OCI-LY7 (cell line): ENCODE data around the gene STAT2. TPM values are rescaled to one million over a fixed set of nuclear protein-coding genes. Genes with fewer than 3 reads are reported as not detected.
A peak's percentile ranks its signal among the peaks of the same experiment; 100 is the strongest.

Experiments
- BruUV-seq: library from RNA; stranded (reverse); fragments of 400-500 nt; replicated peaks from 2 replicates; lab custom pipeline; 2021; lab: Mats Ljungman, UMichigan
- CTCF ChIA-PET: fragments of 300-600 bp; sonication (Branson Sonifier 250); formaldehyde crosslinking; loops from one replicate; lab custom pipeline; 2022; ENCODE audit warnings: antibody characterized with exemption; ENCODE audit not compliant: unreplicated experiment; lab: Charles Lee
- POLR2A ChIA-PET: fragments of 300-600 bp; sonication (Branson Sonifier 250); formaldehyde crosslinking; loops from one replicate; lab custom pipeline; 2022; ENCODE audit warnings: antibody characterized with exemption; lab: Charles Lee
- DNase-seq: peaks from one replicate; pipeline ENCODE4 v3.0.0-alpha.2; 2015; ENCODE audit warnings: low spot score
- H2AFZ ChIP-seq: fragments of 200-600 bp; sonication (generic), shearing (Covaris generic); 2 replicates; pipeline ENCODE4 v1.6.1; 2014; ENCODE audit warnings: mild to moderate bottlenecking, antibody characterized with exemption, low read length, moderate library complexity
- H3K27ac ChIP-seq: fragments of 200-600 bp; sonication (generic); 2 replicates; pipeline ENCODE4 v1.5.1; 2014; ENCODE audit warnings: mixed run types, low read depth, mild to moderate bottlenecking, moderate library complexity, low read length, inconsistent platforms; ENCODE audit not compliant: poor library complexity, severe bottlenecking
- H3K36me3 ChIP-seq: fragments of 200-600 bp; sonication (generic); 2 replicates; pipeline ENCODE4 v1.6.1; 2014; ENCODE audit warnings: mild to moderate bottlenecking, antibody characterized with exemption, low read length, moderate library complexity, mixed read lengths; ENCODE audit not compliant: insufficient read depth
- H3K4me1 ChIP-seq: fragments of 200-600 bp; sonication (generic); 2 replicates; pipeline ENCODE4 v1.5.1; 2014; ENCODE audit warnings: mild to moderate bottlenecking, low read length; ENCODE audit not compliant: insufficient read depth, poor library complexity, severe bottlenecking
- H3K4me2 ChIP-seq: fragments of 200-600 bp; sonication (generic); 2 replicates; pipeline ENCODE4 v1.6.1; 2014; ENCODE audit warnings: mild to moderate bottlenecking, low read length
- H3K4me3 ChIP-seq: fragments of 200-600 bp; sonication (generic); 2 replicates; pipeline ENCODE4 v1.5.1; 2014; ENCODE audit warnings: mild to moderate bottlenecking, low read depth, low read length; ENCODE audit not compliant: poor library complexity, severe bottlenecking
- H3K79me2 ChIP-seq: fragments of 200-600 bp; sonication (generic); 2 replicates; pipeline ENCODE4 v1.6.1; 2016; ENCODE audit warnings: low read depth, mild to moderate bottlenecking, low read length, moderate library complexity, mixed read lengths; ENCODE audit not compliant: insufficient read depth
- H3K9me2 ChIP-seq: fragments of 200-600 bp; sonication (generic); 2 replicates; pipeline ENCODE4 v1.6.1; 2016; ENCODE audit warnings: mild to moderate bottlenecking, low read length, mixed read lengths; ENCODE audit not compliant: insufficient read depth
- H3K9me3 ChIP-seq: fragments of 200-600 bp; sonication (generic); 2 replicates; pipeline ENCODE4 v1.6.1; 2014; ENCODE audit warnings: mild to moderate bottlenecking, mixed run types, low read length, mixed read lengths
- H4K20me1 ChIP-seq: fragments of 200-600 bp; sonication (generic); 2 replicates; pipeline ENCODE4 v1.6.1; 2014; ENCODE audit warnings: mild to moderate bottlenecking, antibody characterized with exemption, low read length, moderate library complexity, mixed read lengths; ENCODE audit not compliant: insufficient read depth
- CTCF ChIP-seq: fragments of 200-600 bp; sonication (generic); conservative IDR thresholded peaks from 2 replicates; pipeline ENCODE4 v1.5.1; 2014; ENCODE audit warnings: mild to moderate bottlenecking, antibody characterized with exemption, low read length, moderate library complexity, mixed read lengths
- EZH2phosphoT487 ChIP-seq: fragments of 200-600 bp; sonication (generic); IDR thresholded peaks from 2 replicates; pipeline ENCODE4 v1.6.1; 2018; ENCODE audit warnings: low read depth, borderline replicate concordance, mild to moderate bottlenecking, mixed run types, antibody characterized with exemption, low read length, moderate library complexity, mixed read lengths
- intact Hi-C: fragments of 100-400 bp; cut with micrococcal nuclease; formaldehyde crosslinking; loops from one replicate; pipeline ENCODE4 v1.10.0; 2022; ENCODE audit not compliant: unreplicated experiment
- total RNA-seq, 2 experiments: library from RNA; depleted of rRNA in 1 of 2; stranded (reverse); fragments of >200 nt in 1 of 2; shearing (Covaris generic) in 1 of 2; gene quantifications; 2 replicates each; pipeline ENCODE4 v1.2.3, GENCODE V29; 2014 to 2022

STAT2 gene
- total RNA-seq, 2 experiments from 2014 or later = 75.3 to 126 TPM

DNA sequence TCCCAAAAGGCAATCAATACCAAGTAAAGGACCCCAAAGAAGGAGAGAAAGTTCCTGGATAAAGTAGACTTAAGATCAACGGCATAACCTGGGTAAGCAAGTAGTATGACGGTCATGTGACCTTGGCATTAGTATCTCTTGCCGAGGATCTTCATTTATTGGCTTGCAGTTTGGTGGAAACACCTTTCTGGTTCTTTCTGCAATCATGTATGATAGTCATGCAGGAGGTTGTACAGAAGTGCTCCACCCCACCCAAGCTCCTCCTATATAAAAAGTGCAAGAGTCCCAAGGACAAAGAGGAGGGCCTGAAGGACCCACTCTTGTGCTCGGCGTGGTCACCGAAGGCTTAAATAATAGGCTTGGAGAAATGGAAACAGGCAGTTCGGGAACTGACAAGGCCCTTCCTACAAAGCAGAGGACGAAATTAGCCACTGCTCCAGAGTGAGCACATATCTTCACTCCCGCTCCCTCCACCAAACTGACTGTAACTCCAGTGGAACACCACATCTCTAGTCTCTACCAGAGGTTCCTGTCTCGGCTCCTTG is 60.5 kb downstream of the STAT2 start:
- Histone ChIP-seq H2AFZ (no peak overlapping the region), H3K36me3 (peaks cover 56% of the 10 kb centered on the region), H4K20me1 (0 out of 2 replicates have a peak, but pooled peaks cover 11% of the 10 kb centered on the region), H3K4me1 (peaks cover 62% of the 10 kb centered on the region), H3K27ac (peak overlapping the region; percentile 75), H3K9me2 (no peaks in the 10 kb centered on the region), H3K4me2 (peak overlapping the region; percentile 99), H3K9me3 (no peaks in the 10 kb centered on the region), H3K4me3 (peak overlapping the region; percentile 79), H3K79me2 (peaks cover 67% of the 10 kb centered on the region)
- POLR2A ChIA-PET = interaction anchor here (0.6 to 1.8 kb wide), 7 partner anchors 16 to 162 kb away, joined by 3 to 5 read pairs (median 4); partner anchors contain the start of gene RNF41
- intact Hi-C loops = no loop called here
- TSS peak; percentile 69 for BruUV-seq
- CTCF ChIA-PET = interaction anchor here (1.4 kb wide), 1 partner anchor 16 kb away, joined by 12 read pairs; the partner anchor contains the start of gene CNPY2
- TF ChIP-seq EZH2phosphoT487 (no peak), CTCF (no peak)
- DNase-seq = peak; percentile 43

- Histone ChIP-seq H2AFZ (no peak overlapping the region), H3K9me2 (no peaks in the 10 kb centered on the region), H3K4me3 (peak overlapping the region; percentile 79), H3K27ac (peak overlapping the region; percentile 75), H3K9me3 (no peaks in the 10 kb centered on the region), H3K36me3 (peaks cover 56% of the 10 kb centered on the region), H4K20me1 (0 out of 2 replicates have a peak, but pooled peaks cover 11% of the 10 kb centered on the region), H3K4me1 (peaks cover 62% of the 10 kb centered on the region), H3K4me2 (peak overlapping the region; percentile 99), H3K79me2 (peaks cover 73% of the 10 kb centered on the region)
- ChIA-PET POLR2A (interaction anchor here (0.6 to 1.8 kb wide), 10 partner anchors 11 to 452 kb away, joined by 3 to 7 read pairs (median 4); partner anchors contain the start of genes IL23A and RNF41), CTCF (interaction anchor here (1.4 kb wide), 1 partner anchor 17 kb away, joined by 12 read pairs; the partner anchor contains the start of gene CNPY2)
- TF ChIP-seq EZH2phosphoT487 = no peak
- no peak for TF ChIP-seq CTCF
- no TSS peak for BruUV-seq
- DNase-seq = peak; percentile 25
- intact Hi-C loops = no loop called here
Observed at GRCh38 chr12:56298828-56299227, 61.1 kb downstream of the STAT2 start.

DNA sequence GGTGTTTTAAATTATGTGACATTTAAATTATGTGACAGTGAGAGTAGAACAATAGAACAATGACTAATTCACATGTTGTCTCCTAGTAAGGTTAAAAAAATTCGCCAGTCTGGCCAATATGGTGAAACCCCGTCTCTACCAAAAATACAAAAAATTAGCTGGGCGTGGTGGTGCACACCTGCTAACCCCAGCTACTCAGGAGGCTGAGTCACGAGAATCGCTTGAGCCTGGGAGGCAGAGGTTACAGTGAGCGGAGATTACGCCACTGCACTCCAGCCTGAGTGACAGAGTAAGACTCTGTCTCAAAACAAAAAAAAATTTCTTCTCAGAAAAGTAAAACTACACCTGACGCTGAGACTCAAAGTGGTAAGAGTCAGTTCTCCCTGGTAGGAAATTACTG is 62.5 kb downstream of the STAT2 start:
- peaks cover 52% of the 10 kb centered on the region for H3K4me1 ChIP-seq

More for the DNA sequence above, 62.5 kb downstream of the STAT2 start:
- no peaks in the 10 kb centered on the region for H3K9me2 ChIP-seq
- TF ChIP-seq CTCF = no peak
- POLR2A ChIA-PET = interaction anchor here (0.6 to 1.8 kb wide), 4 partner anchors 10 to 164 kb away, joined by 3 to 4 read pairs (median 3); no protein-coding TSS in a partner anchor
- H3K9me3 ChIP-seq = no peaks in the 10 kb centered on the region
- peak overlapping the region; percentile 99 for H3K4me2 ChIP-seq
- peaks cover 87% of the 10 kb centered on the region for H3K79me2 ChIP-seq
- no TSS peak for BruUV-seq
- peaks cover 66% of the 10 kb centered on the region for H3K36me3 ChIP-seq
- CTCF ChIA-PET = no interaction called here
- H3K27ac ChIP-seq = no peak overlapping the region
- H4K20me1 ChIP-seq = 0 out of 2 replicates have a peak, but pooled peaks cover 11% of the 10 kb centered on the region
- H2AFZ ChIP-seq = no peak overlapping the region
- intact Hi-C loops = no loop called here
- DNase-seq = no peak
- H3K4me3 ChIP-seq = peak overlapping the region; percentile 6
